ENCODE data around the gene RBM47. TPM values are rescaled to one million over a fixed set of nuclear protein-coding genes. Genes with fewer than 3 reads are reported as not detected.

The RBM47 gene
- polyA plus RNA-seq, 1 donor from 2014 or later, result 1.7 TPM

- Histone ChIP-seq H3K9ac (ENCODE audit: low read length) (no peak overlapping the region), H3K9me3 (ENCODE audit: low read length) (no peaks in the 10 kb centered on the region), H3K27me3 (ENCODE audit: insufficient read depth, low read depth, low read length) (no peaks in the 10 kb centered on the region), H3K36me3 (ENCODE audit: insufficient read depth, low read length) (no peaks in the 10 kb centered on the region), H3K79me2 (replicated peaks; ENCODE audit: insufficient read depth, low read length) (no peaks in the 10 kb centered on the region), H3K4me3 (ENCODE audit: low read length) (no peak overlapping the region), H2AFZ (ENCODE audit: low read depth, low read length) (no peak overlapping the region), H3F3A (ENCODE audit: insufficient read depth, low read length, poor library complexity, severe bottlenecking) (no peaks in the 10 kb centered on the region), H3K27ac (ENCODE audit: low read length) (no peak overlapping the region), H3K4me2 (ENCODE audit: low read length) (no peak overlapping the region), H3K9me2 (ENCODE audit: insufficient read depth, low read length) (no peaks in the 10 kb centered on the region), H4K20me1 (ENCODE audit: insufficient read depth) (no peaks in the 10 kb centered on the region)
- TF ChIP-seq MXI1 (conservative IDR thresholded peaks at IDR 0.05; ENCODE audit: poor library complexity, severe bottlenecking) (no peak), TAF1 (IDR thresholded peaks at IDR 0.05; ENCODE audit: low read depth) (no peak), POLR2AphosphoS5 (IDR thresholded peaks at IDR 0.05) (no peak), EZH2 (IDR thresholded peaks at IDR 0.05; ENCODE audit: borderline replicate concordance, insufficient read depth, low read length, poor library complexity, severe bottlenecking) (no peak), SMC3 (conservative IDR thresholded peaks at IDR 0.05; ENCODE audit: poor library complexity) (no peak), EP300 (conservative IDR thresholded peaks at IDR 0.05; ENCODE audit: poor library complexity, severe bottlenecking) (no peak), REST (IDR thresholded peaks at IDR 0.05; ENCODE audit: borderline replicate concordance) (no peak), RAD21 (conservative IDR thresholded peaks at IDR 0.05) (no peak), CTCF (IDR thresholded peaks at IDR 0.05; ENCODE audit: poor library complexity, severe bottlenecking) (no peak)
Observed at GRCh38 chr4:40665842-40666241, 36.2 kb upstream of the RBM47 start.

GRCh38 chr4:40662962-40663604, 33.4 kb upstream of the RBM47 start:
- Histone ChIP-seq H3K27ac (ENCODE audit: low read length) (no peak overlapping the region), H2AFZ (ENCODE audit: low read depth, low read length) (no peak overlapping the region), H3K9me2 (ENCODE audit: insufficient read depth, low read length) (no peaks in the 10 kb centered on the region), H3K79me2 (replicated peaks; ENCODE audit: insufficient read depth, low read length) (no peaks in the 10 kb centered on the region), H3K4me3 (ENCODE audit: low read length) (no peak overlapping the region), H3F3A (ENCODE audit: insufficient read depth, low read length, poor library complexity, severe bottlenecking) (no peaks in the 10 kb centered on the region), H4K20me1 (ENCODE audit: insufficient read depth) (no peaks in the 10 kb centered on the region), H3K9me3 (ENCODE audit: low read length) (no peaks in the 10 kb centered on the region), H3K9ac (ENCODE audit: low read length) (no peak overlapping the region), H3K4me2 (ENCODE audit: low read length) (no peak overlapping the region), H3K27me3 (ENCODE audit: insufficient read depth, low read depth, low read length) (no peaks in the 10 kb centered on the region), H3K36me3 (ENCODE audit: insufficient read depth, low read length) (no peaks in the 10 kb centered on the region)
- no peak for TF ChIP-seq REST (IDR thresholded peaks at IDR 0.05; ENCODE audit: borderline replicate concordance)
- no peak for TF ChIP-seq EP300 (conservative IDR thresholded peaks at IDR 0.05; ENCODE audit: poor library complexity, severe bottlenecking)

Data from neural cell (in vitro differentiated cells).